KG1 (cell line): ENCODE measurements around the gene FDXR.
"Not testable (repeated sequence)": the region's sequence is repeated elsewhere in the genome, so short reads cannot be mapped to it uniquely, and the experiment has no call there.

Experiments
- DNase-seq: peaks from one replicate; lab custom pipeline; 2025; lab: John Stamatoyannopoulos, UW

Gene FDXR

GRCh38 chr17:74871356-74872076, 1.3 kb downstream of the FDXR start:
- DNase-seq, result no peak

GRCh38 chr17:74870512-74870911, 2.3 kb downstream of the FDXR start:
- DNase-seq, result no peak

DNA sequence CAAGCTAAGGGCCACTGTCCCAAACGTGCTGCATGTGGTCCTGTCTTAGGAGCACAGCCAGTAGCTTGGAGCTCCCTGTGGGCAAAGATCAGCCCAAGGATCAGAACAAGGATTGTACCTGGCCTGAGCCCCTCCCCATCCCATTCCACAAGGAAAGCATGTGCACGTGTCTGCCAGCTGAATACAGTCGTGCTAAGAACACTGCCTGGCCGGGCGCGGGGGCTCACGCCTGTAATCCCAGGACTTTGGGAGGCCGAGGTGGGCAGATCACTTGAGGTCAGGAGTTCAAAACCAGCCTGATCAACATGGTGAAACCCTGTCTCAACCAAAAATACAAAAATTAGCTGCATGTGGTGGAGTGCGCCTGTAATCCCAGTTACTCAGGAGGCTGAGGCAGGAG, 2.8 kb downstream of the FDXR start:
- DNase-seq, result not testable (repeated sequence)

DNA sequence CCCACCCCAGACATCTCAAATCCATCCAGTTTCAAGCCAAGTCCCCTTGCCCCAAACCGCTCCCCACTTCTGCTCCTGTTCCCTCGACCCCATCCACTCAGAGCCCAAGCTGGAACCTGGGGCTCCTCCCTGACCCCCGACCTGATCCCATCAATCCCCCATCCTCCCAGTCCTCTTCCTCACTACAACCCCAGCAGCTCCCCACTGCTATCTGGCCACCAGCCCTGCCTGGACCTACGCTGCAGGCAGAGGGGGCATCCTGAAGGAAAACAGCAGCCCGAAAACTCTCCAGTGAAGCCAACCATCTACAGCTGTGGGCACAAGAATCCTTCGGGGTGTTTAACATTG, 3.9 kb downstream of the FDXR start:
- DNase-seq, result no peak

GRCh38 chr17:74868251-74868907, 4.4 kb downstream of the FDXR start:
- no peak for DNase-seq

DNA sequence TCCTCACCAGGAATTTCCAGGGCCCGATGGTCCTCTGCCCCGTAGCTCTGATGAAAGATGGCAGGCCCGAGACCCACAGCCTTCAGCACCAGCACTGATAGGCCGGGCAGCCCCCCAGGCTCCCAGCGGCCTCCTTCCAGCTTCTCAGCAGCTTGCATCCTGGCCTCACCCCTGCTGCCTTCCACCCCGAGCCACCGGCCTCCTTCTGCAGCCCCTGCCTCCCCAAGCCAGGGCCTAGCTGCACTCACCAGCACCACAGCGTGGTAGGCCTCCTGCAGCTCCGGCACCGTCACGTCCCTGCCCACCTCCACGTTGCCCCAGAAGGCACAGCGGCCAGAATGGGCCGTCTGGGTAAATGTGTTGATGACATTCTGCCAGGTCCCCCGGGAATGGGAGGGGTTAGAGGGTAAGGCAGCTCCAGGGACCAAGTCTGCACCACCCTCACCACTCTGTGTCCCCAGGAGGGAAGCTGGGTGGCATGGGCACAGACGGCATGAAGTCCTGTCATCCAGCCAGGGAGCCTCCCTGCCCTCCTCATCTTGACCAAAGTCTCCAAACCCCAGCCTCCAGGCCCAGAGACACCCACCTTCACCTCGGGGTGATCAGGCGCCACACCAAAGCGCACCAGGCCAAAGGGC, 6.5 kb downstream of the FDXR start:
- DNase-seq, result no peak

GRCh38 chr17:74865504-74866197, 7.1 kb downstream of the FDXR start:
- no peak for DNase-seq

- DNase-seq, result peak; percentile 17
These were observed 7.9 kb downstream of the FDXR start for GRCh38 chr17:74864866-74865395.

DNA sequence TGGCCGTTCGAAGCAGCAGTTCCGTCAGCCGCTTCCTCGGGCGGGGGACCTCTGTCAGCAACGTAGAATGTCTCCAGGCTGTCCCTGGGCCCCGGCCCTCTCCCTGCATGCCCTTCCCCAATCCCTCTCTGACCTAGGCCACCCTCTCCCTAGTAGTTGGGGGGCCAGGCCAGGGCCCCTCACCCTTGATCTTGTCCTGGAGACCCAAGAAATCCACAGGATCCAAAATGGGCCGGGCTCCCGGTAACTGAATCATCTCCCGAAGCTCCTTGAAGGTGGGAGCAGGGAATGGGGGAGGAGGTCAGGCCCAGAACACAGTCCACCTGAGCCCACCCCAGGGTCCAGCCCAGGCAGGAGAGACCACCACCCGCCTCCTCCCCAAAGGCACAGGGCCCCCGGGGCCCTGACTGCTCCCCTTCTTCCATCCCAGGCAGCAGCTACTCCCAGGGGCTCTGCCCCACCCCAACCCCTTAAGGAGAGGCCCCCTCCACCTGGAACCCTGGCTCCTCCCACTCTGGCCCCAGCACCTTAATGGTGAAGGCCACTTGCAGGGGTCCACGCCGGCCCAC, 8.4 kb downstream of the FDXR start:
- no peak for DNase-seq

GRCh38 chr17:74863420-74864296, 9.1 kb downstream of the FDXR start:
- no peak for DNase-seq

- no peak for DNase-seq
These were observed 9.9 kb downstream of the FDXR start for GRCh38 chr17:74862919-74863318.

GRCh38 chr17:74862108-74862901, 10.5 kb downstream of the FDXR start:
- peak; percentile 56 for DNase-seq

DNA sequence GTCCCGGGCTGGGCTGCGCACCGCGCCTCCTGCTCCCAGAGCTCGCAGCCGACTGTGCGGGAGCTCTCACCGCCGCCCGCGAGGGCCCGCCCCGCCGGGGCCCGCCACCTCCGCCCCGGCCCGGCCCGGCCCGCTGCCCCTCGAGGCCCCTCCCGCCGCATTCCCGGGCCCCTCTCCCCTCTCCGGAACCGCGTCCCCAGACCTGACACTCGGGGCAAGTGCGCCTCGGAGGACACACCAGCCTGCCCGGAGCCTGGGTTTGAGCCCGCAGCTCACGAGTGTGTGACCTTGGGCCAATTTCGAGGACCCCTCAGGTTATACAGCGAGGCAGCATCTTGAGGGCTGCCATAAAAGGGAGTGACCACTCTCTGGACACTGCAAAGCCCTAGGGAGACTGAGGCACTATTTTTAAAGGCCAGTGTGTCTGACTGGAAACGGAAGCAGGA, 11.1 kb downstream of the FDXR start:
- no peak for DNase-seq

DNA sequence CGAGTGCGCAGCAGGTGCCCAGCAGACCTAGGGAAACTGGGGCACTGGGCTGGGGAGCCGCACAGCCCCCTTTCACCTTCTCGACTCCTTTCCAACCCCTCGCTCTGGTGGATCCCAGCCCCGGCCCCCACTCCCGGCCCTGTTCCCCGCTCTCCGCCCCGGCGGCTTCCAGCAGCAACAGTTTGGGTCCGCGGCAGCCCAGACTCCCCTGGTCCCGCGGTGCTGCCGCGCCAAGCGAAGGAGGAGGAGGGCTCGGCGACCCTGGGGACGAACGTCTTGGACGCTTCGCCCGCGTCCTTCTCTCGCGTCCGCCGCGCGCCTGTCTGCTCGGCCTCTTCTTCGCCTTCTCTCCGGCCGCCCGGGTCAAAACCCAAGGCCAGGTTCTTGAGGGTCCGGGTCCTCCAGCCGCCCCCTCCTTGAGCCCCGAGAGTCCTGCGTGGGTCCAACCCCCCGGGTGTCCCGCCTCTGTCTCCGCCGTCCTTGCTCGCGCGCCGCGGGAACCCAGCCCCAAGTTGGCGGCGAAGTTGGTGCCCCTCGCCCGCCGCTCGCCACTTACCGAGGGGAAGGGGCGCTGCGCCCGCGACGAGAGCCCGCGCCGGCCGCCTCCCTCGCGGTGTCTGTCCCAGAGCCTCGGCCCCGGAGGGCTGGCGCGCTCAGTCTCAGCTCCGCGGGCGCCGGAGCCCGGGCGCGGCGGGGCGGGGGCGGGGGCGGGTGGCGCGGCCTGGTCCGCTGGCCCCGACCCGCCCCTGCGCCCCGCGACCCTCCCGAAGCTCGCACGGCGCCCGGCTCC, 11.7 kb downstream of the FDXR start:
- DNase-seq, result no peak

DNA sequence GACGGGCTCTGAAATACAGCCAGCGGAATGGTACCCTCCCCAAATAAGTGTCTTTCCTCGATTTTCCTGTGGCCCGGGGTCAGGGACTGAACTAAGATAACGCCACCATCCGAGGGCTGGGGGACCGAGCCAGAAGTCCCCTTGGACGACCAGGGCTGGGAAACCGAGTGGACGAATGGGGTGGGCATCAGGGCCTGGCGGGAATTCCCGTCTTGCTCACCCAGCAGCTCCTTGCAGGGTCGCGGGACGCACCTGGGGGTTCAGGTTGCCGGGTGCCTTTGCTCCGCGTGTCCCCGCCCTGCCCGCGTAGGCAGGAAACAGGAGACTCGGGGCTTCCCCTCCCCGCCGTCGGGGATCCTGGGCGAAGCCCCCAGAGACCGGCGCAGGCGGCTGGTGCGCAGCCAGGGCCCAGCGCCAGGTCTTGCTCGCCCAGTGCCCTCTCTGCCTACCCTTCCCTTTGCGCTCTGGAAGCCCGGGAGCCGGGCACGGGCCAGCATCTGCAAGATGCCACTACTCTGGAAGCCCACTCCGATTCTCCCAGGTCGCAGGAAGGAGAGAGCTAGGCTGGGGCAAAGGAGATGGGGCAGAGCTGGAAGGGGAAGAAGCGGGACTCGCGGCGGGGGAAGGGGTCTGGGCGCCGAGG, 12.4 kb downstream of the FDXR start:
- no peak for DNase-seq

DNA sequence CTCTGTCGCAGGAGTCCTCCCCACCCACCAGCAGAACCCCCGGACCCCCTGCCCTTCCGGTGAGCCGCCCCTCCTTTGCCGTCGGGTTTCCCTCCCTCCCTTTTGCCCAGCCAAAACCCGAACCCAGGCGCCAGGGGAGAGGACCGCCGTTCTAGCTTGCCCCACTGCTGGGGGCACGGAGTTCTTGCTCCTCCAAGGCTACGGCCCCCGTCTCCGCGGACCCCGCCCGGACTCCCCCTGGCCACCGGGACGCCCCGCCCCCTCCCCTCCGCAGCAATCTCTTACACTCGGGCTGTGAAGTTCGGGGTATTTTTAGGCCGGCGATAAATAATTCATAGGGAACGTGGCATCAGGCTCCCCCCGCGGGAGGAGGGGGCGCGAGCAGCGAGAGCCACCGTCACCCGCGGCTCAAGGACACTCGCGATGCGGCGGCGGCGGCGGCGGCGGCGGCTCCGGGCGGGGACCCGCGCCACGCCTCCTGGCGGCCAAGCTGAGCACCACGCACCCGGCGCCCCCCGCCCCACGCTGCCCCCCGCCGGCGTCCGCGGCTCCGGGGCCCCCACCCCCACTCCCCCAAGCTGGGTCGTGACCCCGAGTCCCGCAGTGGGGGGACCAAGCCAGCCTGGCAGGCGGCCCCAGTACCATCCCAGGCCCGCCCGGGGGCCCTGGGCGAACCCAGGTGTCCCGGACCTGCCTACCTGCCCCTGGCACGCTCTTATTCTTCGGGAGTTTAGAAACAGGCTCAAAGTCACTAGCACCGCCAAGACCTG, 13.2 kb downstream of the FDXR start, which contains the start of gene GRIN2C:
TSS of gene GRIN2C (minus strand) at position 427 of the 770 bp plus-strand sequence. CDS start 4,793 bp downstream, outside the sequence.
- DNase-seq, result no peak

- no peak for DNase-seq
These were observed 13.9 kb downstream of the FDXR start for GRCh38 chr17:74858672-74859458.
